GM21737 (cell line): ENCODE measurements around the gene CATSPER1.
"Not testable (repeated sequence)": the region's sequence is repeated elsewhere in the genome, so short reads cannot be mapped to it uniquely, and the experiment has no call there.

Experiments
- ATAC-seq: cut with Tn5 transposase; IDR thresholded peaks from one replicate; pipeline ENCODE4 v1.9.1; 2021; ENCODE audit warnings: mild to moderate bottlenecking, moderate library complexity; ENCODE audit not compliant: unreplicated experiment

CATSPER1 gene

DNA sequence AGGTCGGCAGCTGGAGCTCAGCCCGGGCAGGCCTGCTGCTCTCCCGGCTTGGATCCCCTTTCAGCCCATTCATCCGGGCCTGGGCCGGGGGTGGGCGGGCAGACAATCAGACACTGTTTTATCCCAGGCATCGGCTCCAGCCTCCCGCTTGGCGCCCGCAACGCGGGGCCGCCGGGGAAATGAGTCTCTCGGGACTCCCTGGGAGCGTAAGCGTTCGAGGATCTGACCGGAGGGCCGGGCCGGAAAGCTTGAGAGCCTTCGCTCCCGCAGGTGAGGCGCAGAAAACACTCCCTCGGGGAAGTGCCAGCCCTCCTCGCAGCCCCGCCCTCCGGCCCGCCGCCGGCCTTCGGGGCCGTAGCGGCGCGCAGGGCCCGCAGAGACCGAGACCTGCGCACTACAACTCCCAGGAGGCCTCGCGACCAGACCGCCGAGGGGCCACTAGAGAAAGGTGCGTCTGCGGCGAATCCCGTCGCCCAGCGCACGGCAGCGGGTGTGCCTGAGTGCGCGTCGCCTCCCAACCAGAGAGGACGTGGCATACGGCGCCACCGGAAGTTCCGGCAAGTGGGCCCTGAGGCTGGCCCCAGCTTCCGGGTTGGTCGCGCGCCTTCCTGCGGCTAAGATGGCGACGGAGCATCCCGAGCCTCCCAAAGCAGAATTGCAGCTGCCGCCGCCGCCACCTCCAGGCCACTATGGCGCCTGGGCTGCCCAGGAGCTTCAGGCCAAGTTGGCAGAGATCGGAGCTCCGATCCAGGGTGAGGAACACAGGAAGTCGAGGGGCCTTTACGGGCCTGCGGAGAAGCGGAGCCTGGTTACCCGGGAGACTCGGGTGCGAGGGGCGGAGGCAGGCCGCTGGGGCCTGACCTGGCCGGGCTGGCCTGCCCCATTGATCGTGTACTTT is 25.7 kb upstream of the CATSPER1 start, which contains the start of gene SF3B2:
Gene SF3B2 (plus strand): TSS at position 599 of the 898 bp plus-strand sequence. CDS start 21 bp downstream, at position 620.
- ATAC-seq, result peak; percentile 94

DNA sequence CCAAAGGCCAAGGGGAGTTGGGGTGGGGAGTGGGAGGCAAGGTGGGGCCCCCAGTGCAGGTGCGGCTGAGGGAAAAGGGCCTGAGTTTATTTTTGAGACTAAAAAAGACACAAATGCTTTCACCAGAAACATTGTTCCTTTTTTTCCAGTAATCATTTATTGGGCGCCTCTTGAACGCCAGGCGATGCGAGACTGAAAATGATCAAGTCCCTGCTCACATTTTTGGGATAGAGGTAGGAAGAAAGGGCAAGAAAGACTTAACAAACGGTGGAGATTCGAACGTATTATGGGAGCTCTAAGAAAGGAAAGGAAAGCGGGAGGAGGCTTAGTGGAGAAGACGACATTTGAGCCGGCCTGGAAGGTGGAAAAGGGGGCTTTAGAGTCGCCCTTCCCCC is 25.1 kb upstream of the CATSPER1 start:
- no peak for ATAC-seq

DNA sequence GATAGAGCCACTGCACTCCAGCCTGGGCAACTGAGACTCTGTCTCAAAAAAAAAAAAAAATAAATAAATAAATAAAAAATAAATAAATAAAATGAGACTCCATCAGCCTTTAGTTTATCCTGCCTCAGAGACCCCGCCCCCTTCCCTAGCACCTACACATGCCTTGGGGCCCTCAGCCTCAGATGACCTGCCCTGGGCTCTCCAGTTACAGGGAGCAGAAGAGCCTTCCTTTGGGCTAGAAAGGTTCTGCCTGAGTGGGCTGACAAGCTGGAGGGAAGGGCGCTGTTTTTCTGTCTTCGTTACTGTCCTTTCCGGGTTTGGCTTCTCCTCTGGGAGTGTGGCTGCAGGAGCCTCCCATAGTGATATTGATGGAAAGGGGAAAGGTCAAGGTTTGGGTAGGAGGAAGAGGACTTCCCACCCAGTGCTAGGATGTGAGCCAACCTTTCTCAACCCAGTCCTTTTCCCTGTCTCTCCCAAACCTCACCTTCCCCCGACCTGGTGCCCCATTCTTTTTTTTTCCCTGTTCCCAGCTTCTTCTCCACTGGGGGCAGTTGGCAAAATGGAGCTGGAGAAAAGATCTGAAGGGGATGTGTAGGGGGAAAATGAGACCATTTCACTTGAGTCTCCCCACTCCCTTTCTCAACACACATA is 24.4 kb upstream of the CATSPER1 start:
- ATAC-seq, result no peak

DNA sequence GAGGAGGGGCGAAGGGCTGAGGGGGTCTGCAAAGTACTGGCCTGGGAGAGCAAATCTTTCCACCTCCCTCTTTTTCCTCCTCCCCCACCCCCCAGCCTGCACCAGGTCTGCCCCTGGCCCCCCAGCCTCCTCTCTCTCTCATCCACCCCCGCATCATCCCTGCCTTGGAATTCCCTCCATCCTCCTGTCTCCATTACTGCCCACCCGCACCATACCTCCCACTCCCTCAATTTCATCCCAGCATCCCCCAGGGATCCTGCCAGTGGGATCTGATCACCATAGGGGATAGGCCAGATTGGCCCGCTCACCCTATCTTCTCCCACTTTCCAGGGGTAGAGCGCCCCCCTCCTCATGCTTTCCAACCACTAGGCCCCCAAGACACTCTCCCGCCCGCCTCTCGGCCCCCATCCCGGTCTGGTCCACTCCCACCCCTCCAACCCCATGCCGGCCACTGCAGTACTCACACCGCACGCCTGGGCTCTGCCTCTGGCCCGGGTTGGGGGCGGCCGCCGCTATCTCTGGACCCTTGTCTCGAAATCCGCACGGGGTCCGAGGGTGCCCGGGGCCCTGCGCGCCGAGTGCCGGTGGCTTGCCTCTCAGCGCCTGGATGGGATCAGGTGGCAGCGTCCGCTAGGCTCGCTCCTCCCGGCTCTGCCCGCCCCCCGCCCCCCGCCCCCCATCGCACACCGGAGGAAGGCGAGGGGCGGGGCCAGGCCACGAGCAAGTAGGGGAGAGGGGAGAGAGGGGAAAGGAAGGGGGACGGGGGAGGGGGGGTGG is 22.5 kb upstream of the CATSPER1 start, which contains the start of gene GAL3ST3:
Gene GAL3ST3 (minus strand): TSS at position 615 of the 777 bp plus-strand sequence. CDS start 3,746 bp downstream, outside the sequence.
- ATAC-seq, result no peak

GRCh38 chr11:66047541-66048365 is 21.5 kb upstream of the CATSPER1 start:
- ATAC-seq, result no peak

DNA sequence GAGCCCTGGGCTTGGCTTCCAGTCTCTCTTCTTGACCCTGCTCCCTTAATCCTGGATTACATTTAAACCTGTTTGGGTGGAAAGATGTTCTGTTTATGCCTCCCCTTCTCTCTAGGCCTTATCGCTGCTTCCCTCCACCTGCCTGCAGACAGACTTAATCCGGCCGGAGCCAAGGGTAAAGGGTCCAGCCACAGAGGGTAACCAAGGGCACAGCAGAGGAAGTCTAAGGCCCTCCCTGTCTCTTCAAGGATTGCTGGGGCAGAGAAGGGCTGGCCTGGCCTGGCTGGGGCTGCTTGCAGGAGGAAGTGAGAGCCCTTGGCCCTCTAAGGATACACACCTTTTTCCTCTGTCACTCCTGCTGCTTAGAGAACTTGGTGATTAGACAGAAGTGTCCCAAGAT is 20.6 kb upstream of the CATSPER1 start:
- no peak for ATAC-seq

- no peak for ATAC-seq
Measured at GRCh38 chr11:66045177-66045639, 18.9 kb upstream of the CATSPER1 start.

GRCh38 chr11:66044757-66045156 is 18.5 kb upstream of the CATSPER1 start:
- ATAC-seq, result no peak

GRCh38 chr11:66042996-66043906 is 17.0 kb upstream of the CATSPER1 start:
- no peak for ATAC-seq

DNA sequence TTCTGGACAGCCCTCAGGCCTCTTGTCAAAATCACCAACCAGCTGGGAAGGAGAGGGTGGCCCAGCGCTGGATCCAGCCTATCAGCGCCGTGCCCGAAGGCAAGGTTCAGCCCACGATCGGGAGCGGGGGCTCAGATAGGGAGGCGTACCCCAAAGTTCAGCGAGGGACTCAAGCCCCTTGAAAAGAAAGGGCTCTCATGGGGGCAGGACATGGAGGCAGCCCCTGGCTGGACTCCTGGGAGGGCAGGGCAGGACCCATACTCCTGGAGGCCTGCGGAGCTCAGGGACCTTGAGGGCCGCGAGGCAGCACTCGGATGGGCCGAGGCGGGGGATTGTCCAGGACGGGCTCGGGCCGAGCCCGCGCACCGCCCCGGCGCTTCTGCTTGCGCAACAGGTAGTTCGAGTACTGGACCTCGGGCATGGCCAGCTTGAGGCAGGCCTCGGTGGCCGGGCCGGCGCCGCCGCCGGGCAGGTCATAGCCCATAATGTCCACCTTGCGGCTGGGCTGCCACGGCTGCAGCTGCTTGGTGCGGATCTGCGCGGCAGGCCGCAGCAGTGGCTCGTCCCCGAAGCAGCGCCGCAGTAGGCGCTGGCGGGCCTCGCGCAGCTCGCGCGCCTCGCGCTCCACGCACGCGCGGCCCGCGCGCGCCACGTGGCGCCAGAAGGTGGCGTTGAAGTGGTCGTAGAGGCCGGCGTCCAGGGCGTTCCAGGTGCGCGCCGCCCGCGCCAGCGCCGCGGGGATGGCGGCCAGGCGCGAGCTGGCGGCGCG is 16.1 kb upstream of the CATSPER1 start:
- ATAC-seq, result no peak

DNA sequence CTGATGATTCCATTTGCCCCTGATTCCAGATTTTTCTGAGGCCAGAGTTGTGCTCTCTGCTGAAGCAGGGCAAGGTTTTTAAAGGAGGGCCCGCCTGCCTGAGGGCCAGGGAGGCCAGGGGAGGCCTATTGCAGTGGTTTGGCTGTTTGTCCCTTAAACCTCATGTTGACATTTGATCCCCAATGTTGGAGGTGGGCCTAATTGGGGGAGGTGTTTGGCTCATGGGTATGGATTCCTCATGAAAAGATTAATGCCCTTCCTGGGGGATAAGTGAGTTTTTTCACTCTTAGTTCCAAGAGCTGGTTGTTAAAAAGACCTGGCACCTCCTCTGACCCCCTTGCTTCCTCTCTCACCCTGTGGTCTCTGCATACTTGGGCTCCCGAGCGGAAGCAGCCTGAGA is 13.5 kb upstream of the CATSPER1 start:
- ATAC-seq, result no peak

GRCh38 chr11:66037327-66037726 is 11.0 kb upstream of the CATSPER1 start:
- ATAC-seq, result no peak

DNA sequence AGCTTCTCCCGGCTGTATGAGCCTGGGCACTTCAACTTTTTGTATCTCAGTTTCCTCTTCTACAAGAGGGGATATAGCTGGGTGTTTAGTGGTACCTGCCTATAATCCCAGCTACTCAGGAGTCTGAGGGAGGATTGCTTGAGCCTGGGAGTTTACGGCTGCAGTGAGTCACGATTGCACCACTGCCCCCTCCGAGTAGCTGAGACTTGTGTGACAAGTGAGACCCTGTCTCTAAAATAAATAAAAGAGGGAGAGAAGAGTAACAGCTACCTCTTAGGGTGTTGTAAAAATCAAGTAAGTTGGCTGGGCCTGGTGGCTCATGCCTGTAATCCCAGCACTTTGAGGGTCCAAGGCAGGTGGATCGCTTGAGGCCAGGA is 10.0 kb upstream of the CATSPER1 start:
- ATAC-seq, result no peak

- no peak for ATAC-seq
Measured at GRCh38 chr11:66035653-66036333, 9.5 kb upstream of the CATSPER1 start.

- no peak for ATAC-seq
Measured at GRCh38 chr11:66032957-66033735, 6.9 kb upstream of the CATSPER1 start.

DNA sequence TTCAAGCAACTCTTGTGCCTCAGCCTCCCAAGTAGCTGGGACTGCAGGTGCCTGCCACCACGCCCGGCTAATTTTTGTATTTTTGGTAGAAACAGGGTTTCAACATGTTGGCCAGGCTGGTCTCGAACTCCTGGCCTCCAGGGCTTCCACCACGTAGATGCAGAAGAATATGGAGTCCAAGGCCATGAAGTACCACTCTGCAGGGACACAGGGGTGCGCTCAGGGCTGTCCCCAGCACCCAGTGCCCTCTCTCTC is 3.2 kb downstream of the CATSPER1 start:
- not testable (repeated sequence) for ATAC-seq

- ATAC-seq, result no peak
Measured at GRCh38 chr11:66022401-66023185, 3.7 kb downstream of the CATSPER1 start.
